ENCODE data around the gene SNAPC4. TPM values are rescaled to one million over a fixed set of nuclear protein-coding genes. Genes with fewer than 3 reads are reported as not detected.

Gene SNAPC4
- total and polyA plus RNA-seq, 4 donors, result 1.6 to 13.9 (median 7.3) TPM

DNA sequence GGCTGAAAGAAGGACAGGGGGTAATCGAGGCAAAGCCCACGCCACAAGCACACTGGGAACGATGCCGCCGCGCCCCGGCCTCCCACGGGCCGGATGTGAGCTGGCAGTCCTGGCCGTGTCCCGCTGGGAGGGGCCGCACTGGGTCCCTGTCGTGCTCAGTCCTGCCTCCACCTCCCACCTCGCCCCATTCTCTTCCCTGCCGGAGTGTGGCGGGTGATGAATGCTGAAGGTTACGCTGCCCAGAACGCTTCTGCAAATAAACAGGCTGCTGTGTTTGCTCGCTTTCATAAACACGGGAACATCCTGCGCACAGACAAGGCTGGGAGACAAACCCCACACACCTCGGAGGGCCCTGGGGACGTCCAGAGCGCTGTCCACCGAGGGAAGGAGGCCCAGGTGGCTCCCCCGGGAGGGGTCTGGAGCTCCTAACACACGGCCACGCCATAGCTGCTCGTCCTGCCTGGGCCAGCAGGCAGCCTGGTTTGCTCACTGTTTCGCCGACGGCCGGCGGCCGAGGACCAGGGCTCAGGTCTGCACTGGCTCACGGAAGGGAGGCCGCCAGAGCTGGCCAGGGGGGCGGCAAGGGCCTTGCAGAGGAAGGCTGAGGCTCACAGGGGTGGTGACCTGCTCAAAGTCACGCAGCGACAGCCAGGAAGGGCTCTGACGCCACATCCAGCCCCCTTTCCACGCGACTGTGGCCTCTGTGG lies 38.8 kb downstream of the SNAPC4 start:
- intact Hi-C loops (cut with DNase I), result loop anchor here in 1 of 2 donors (5.0 kb wide), 2 partner anchors 34 to 49 kb away; partner anchors contain the start of gene GPSM1
- ATAC-seq (ENCODE audit: low FRiP score) (no peak), DNase-seq (no peak)
- WGBS, 2 donors, result 70 to 71% methylated on average over 43 of the region's 43 CpGs
- Histone ChIP-seq H3K4me3 (ENCODE audit: low read length in 2 of 2) (no peak overlapping the region), H3K27ac (ENCODE audit: low read depth in 1 of 2, low read length in 2 of 2) (no peak overlapping the region), H3K4me1 (ENCODE audit: control insufficient read depth in 1 of 2, insufficient read depth in 2 of 2, low read length in 2 of 2) (no peaks in the 10 kb centered on the region), H3K27me3 (ENCODE audit: control insufficient read depth in 1 of 2, insufficient read depth in 2 of 2, low read length in 1 of 2) (no peaks in the 10 kb centered on the region), H3K9me3 (ENCODE audit: control insufficient read depth, low read length) (no peaks in the 10 kb centered on the region), H3K36me3 (ENCODE audit: control insufficient read depth in 1 of 2, insufficient read depth in 2 of 2, low read length in 1 of 2) (no peaks in the 10 kb centered on the region)

DNA sequence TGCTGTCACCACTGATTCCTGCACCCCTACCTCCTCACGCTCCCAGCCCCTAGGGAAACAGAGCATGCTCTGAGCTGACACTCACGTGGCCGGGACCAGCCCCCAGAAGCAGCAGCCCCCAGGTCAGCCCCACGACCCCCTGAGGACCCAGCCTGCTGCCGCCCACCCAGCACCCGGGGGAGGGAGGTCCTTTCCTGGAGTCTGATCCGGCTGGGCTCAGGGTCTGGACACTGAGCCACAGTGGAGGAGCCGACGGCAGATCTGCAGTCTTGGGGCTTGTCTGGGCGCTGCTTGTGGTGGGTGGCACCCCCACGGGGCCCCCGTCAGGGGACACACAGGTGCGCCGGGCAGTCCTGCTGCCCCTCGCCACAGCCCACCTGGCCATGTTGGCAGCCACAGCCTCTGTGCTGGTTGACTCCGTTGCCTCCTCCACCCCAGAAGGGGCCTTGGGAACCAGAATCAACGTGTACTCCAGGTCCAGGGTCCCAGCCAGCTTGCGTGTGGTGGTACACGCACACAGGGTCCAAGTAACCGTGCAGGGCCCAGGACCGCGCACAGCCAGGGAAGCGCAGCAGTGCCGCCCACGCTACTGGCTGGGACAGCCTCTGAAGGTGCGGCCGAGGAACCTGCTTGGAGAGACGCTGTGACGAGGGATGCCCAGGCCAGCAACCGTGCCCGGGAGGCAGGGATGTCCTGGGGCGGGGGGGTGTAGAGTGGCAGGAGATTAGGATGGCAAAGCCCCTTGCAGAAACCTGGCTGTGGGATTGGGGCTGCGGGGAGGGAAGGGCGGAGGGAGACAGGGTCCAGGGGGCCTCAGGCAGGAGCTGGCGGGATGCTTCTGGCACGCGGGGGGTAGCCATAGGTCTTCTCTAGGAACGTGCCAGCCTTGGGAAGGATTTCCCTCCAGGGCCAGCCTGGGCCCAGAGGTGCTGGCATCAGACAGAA lies 39.9 kb downstream of the SNAPC4 start:
- no peaks in the 10 kb centered on the region for H3K36me3 ChIP-seq (ENCODE audit: control insufficient read depth in 1 of 2, insufficient read depth in 2 of 2, low read length in 1 of 2)
- H3K4me3 ChIP-seq (ENCODE audit: low read length in 2 of 2), result no peak overlapping the region
- WGBS, 2 donors, result 71 to 73% methylated on average over 31 to 38 of the region's 38 CpGs
- H3K27ac ChIP-seq (ENCODE audit: low read depth in 1 of 2, low read length in 2 of 2), result no peak overlapping the region
- no peaks in the 10 kb centered on the region for H3K4me1 ChIP-seq (ENCODE audit: control insufficient read depth in 1 of 2, insufficient read depth in 2 of 2, low read length in 2 of 2)
- intact Hi-C loops (cut with DNase I), result loop anchor here in 1 of 2 donors (5.0 kb wide), 2 partner anchors 33 to 48 kb away; partner anchors contain the start of gene GPSM1
- H3K27me3 ChIP-seq (ENCODE audit: control insufficient read depth in 1 of 2, insufficient read depth in 2 of 2, low read length in 1 of 2), result no peaks in the 10 kb centered on the region
- ATAC-seq (ENCODE audit: low FRiP score) (no peak), DNase-seq (no peak)
- no peaks in the 10 kb centered on the region for H3K9me3 ChIP-seq (ENCODE audit: control insufficient read depth, low read length)

DNA sequence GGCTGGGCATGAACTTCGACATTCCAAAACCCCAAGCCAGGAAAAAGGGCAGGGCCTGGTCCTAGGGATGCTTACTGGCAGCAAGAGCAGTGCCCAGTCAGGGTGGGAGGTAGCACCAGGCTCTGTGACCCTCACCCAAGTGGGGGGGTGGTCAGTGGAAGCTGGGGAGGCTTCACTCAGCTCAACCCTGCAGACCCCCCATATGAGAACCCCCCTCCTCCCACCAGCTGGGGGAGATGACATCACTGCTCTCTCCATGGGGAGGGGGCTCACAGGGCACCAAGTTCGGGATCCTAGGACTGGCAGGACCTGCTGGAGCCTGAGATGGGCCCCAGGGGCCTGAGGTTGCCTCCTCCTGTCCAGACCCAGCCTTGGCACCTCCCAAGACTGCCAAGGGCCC lies 41.1 kb downstream of the SNAPC4 start:
- no peak for DNase-seq
- Histone ChIP-seq H3K4me1 (ENCODE audit: control insufficient read depth in 1 of 2, insufficient read depth in 2 of 2, low read length in 2 of 2) (no peaks in the 10 kb centered on the region), H3K36me3 (ENCODE audit: control insufficient read depth in 1 of 2, insufficient read depth in 2 of 2, low read length in 1 of 2) (no peaks in the 10 kb centered on the region), H3K4me3 (ENCODE audit: low read length in 2 of 2) (no peak overlapping the region), H3K27ac (ENCODE audit: low read depth in 1 of 2, low read length in 2 of 2) (no peak overlapping the region), H3K9me3 (ENCODE audit: control insufficient read depth, low read length) (no peaks in the 10 kb centered on the region), H3K27me3 (ENCODE audit: control insufficient read depth in 1 of 2, insufficient read depth in 2 of 2, low read length in 1 of 2) (no peaks in the 10 kb centered on the region)
- 32 to 54% methylated on average over 2 of the region's 2 CpGs for WGBS, 2 donors
- ATAC-seq (ENCODE audit: low FRiP score), result no peak
- intact Hi-C loops (cut with DNase I), result no loop called here

DNA sequence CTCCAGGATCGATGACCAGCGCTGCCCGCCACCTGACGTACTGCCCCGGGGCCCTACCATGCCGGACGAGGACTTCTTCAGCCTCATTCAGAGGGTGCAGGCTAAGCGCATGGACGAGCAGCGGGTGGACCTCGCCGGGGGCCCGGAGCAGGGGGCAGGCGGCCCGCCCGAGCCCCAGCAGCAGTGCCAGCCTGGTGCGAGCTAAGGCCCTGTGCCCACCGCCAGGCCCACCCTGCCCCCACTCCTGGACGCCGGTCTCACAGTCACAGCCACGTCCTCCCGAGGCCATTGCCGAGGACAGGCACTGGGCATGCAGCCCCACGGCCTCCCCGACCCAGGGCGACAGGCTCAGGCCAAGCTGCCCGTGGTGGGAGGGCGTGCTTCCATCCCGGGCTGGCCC lies 42.0 kb downstream of the SNAPC4 start:
- DNase-seq (no peak), ATAC-seq (ENCODE audit: low FRiP score) (no peak)
- H3K27ac ChIP-seq (ENCODE audit: low read depth in 1 of 2, low read length in 2 of 2), result no peak overlapping the region
- WGBS, 2 donors, result 84 to 87% methylated on average over 23 to 29 of the region's 29 CpGs
- no peaks in the 10 kb centered on the region for H3K4me1 ChIP-seq (ENCODE audit: control insufficient read depth in 1 of 2, insufficient read depth in 2 of 2, low read length in 2 of 2)
- H3K27me3 ChIP-seq (ENCODE audit: control insufficient read depth in 1 of 2, insufficient read depth in 2 of 2, low read length in 1 of 2), result no peaks in the 10 kb centered on the region
- H3K36me3 ChIP-seq (ENCODE audit: control insufficient read depth in 1 of 2, insufficient read depth in 2 of 2, low read length in 1 of 2), result no peaks in the 10 kb centered on the region
- no peaks in the 10 kb centered on the region for H3K9me3 ChIP-seq (ENCODE audit: control insufficient read depth, low read length)
- no peak overlapping the region for H3K4me3 ChIP-seq (ENCODE audit: low read length in 2 of 2)
- intact Hi-C loops (cut with DNase I), result no loop called here

DNA sequence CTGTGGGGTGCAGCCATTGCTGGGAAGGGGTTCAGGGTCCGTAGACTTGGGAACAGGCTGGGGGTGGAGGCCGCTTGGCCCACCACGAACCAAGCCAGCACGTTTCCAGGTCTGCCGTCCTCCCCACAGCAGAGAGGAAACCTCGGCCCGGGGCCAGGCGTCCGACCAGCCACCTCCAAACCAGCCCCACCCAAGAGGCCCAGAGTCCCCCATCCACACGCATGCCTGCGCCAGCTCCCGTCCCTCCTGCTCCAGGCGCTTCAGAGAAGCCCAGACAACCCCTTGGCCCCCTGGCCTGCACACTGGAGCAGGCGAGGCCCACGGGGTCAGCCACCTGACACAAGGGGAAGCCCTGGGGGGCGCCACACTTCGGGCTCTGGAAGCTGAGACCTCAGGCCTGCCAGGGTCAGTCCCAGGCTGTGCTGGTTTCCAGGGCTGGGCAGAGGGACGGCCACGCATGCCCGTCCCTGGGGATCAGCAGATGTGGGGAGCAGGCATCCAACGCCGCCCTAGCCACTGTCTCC lies 42.7 kb downstream of the SNAPC4 start:
- Histone ChIP-seq H3K36me3 (ENCODE audit: control insufficient read depth in 1 of 2, insufficient read depth in 2 of 2, low read length in 1 of 2) (no peaks in the 10 kb centered on the region), H3K9me3 (ENCODE audit: control insufficient read depth, low read length) (no peaks in the 10 kb centered on the region), H3K4me3 (ENCODE audit: low read length in 2 of 2) (no peak overlapping the region), H3K27ac (ENCODE audit: low read depth in 1 of 2, low read length in 2 of 2) (no peak overlapping the region), H3K27me3 (ENCODE audit: control insufficient read depth in 1 of 2, insufficient read depth in 2 of 2, low read length in 1 of 2) (no peaks in the 10 kb centered on the region), H3K4me1 (ENCODE audit: control insufficient read depth in 1 of 2, insufficient read depth in 2 of 2, low read length in 2 of 2) (no peaks in the 10 kb centered on the region)
- ATAC-seq (ENCODE audit: low FRiP score), result no peak
- DNase-seq, result no peak
- 78 to 83% methylated on average over 20 to 22 of the region's 22 CpGs for WGBS, 2 donors
- intact Hi-C loops (cut with DNase I), result no loop called here

DNA sequence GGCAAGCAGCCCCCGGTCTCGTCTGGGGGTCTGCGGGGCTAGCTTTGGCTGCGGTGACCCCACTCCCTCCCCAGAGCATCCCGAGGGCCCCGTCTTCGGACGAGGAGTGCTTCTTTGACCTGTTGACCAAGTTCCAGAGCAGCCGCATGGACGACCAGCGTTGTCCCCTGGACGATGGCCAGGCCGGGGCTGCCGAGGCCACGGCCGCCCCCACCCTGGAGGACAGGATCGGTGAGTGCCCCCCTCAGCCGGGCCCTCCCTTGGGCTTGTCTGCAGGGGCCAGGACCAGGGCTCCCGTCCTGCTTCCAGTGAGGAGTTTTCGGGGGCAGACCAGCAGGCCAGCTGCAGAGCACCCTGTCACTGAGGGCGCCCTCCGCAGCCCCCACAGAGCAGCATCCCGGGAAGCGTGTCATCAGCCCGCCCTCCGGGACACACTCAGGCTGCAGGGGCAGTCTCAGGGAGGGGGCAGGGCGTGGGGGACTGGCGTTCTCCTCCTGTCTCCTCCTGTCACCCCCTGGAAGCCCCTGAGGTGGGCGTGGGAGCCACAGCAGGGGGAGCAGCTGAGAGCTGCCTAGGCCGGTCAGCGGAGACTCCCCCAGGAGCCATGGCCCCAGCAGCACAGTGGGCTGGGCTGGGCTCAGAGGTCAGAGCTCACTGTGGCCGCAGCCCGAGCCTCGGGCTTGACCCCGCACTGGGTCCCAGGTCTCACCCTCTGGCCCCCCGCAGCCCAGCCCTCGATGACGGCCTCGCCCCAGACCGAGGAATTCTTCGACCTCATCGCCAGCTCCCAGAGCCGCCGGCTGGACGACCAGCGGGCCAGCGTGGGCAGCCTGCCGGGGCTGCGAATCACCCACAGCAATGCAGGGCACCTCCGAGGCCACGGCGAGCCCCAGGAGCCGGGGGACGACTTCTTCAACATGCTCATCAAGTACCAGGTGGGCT lies 44.1 kb downstream of the SNAPC4 start:
- WGBS, 2 donors, result 85 to 86% methylated on average over 49 to 54 of the region's 54 CpGs
- ATAC-seq (ENCODE audit: low FRiP score) (no peak), DNase-seq (no peak)
- no peak overlapping the region for H3K27ac ChIP-seq (ENCODE audit: low read depth in 1 of 2, low read length in 2 of 2)
- no peaks in the 10 kb centered on the region for H3K4me1 ChIP-seq (ENCODE audit: control insufficient read depth in 1 of 2, insufficient read depth in 2 of 2, low read length in 2 of 2)
- H3K36me3 ChIP-seq (ENCODE audit: control insufficient read depth in 1 of 2, insufficient read depth in 2 of 2, low read length in 1 of 2), result no peaks in the 10 kb centered on the region
- no peak overlapping the region for H3K4me3 ChIP-seq (ENCODE audit: low read length in 2 of 2)
- no peaks in the 10 kb centered on the region for H3K27me3 ChIP-seq (ENCODE audit: control insufficient read depth in 1 of 2, insufficient read depth in 2 of 2, low read length in 1 of 2)
- intact Hi-C loops (cut with DNase I), result no loop called here
- no peaks in the 10 kb centered on the region for H3K9me3 ChIP-seq (ENCODE audit: control insufficient read depth, low read length)

DNA sequence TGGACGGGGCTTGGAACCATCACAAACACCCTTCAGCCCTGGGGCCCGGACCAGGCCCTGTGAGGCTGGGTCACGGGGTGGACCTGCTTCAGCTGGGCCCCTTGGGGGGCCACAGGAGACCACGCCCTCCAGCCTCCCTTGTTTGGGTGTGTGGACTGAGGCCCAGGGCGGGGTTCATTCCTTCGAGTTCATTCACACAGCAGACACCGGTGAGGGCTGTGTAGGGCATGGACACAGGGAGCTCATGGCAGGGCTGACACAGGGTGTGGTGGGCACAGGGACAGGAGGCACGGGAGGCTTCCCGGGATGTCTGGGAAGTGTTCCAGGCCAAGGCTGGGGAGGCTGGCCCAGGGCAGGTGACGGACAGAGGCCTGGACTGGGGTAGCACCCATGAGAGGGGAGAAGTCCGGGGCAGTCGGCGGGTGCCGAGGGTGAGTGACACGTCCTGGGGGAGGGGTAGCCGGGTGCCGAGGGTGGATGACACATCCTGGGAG lies 45.3 kb downstream of the SNAPC4 start:
- no peaks in the 10 kb centered on the region for H3K36me3 ChIP-seq (ENCODE audit: control insufficient read depth in 1 of 2, insufficient read depth in 2 of 2, low read length in 1 of 2)
- ATAC-seq (ENCODE audit: low FRiP score), result no peak
- H3K4me3 ChIP-seq (ENCODE audit: low read length in 2 of 2), result no peak overlapping the region
- no peaks in the 10 kb centered on the region for H3K4me1 ChIP-seq (ENCODE audit: control insufficient read depth in 1 of 2, insufficient read depth in 2 of 2, low read length in 2 of 2)
- no peak for DNase-seq
- no peak overlapping the region for H3K27ac ChIP-seq (ENCODE audit: low read depth in 1 of 2, low read length in 2 of 2)
- H3K27me3 ChIP-seq (ENCODE audit: control insufficient read depth in 1 of 2, insufficient read depth in 2 of 2, low read length in 1 of 2), result no peaks in the 10 kb centered on the region
- WGBS, 2 donors, result 43 to 45% methylated on average over 17 of the region's 17 CpGs
- intact Hi-C loops (cut with DNase I), result no loop called here
- H3K9me3 ChIP-seq (ENCODE audit: control insufficient read depth, low read length), result no peaks in the 10 kb centered on the region

All from aorta (tissue), 5 donors.